HG02623 (cell line): ENCODE data around the gene RGS14.
"Not testable (repeated sequence)": the region's sequence is repeated elsewhere in the genome, so short reads cannot be mapped to it uniquely, and the experiment has no call there.

ENCODE experiments used
- ATAC-seq: cut with Tn5 transposase; IDR thresholded peaks from one replicate; pipeline ENCODE4 v1.9.1; 2021; ENCODE audit warnings: moderate library complexity; ENCODE audit not compliant: unreplicated experiment

RGS14 gene

GRCh38 chr5:177363565-177363964 is 5.8 kb downstream of the RGS14 start:
- no peak for ATAC-seq

- ATAC-seq: no peak
These were observed 6.6 kb downstream of the RGS14 start for GRCh38 chr5:177364159-177364962.

- no peak for ATAC-seq
These were observed 8.3 kb downstream of the RGS14 start for GRCh38 chr5:177365845-177366527.

GRCh38 chr5:177366528-177367322 is 9.0 kb downstream of the RGS14 start:
- no peak for ATAC-seq

GRCh38 chr5:177367323-177367848 is 9.7 kb downstream of the RGS14 start:
- no peak for ATAC-seq

GRCh38 chr5:177367981-177368868 is 10.5 kb downstream of the RGS14 start:
- no peak for ATAC-seq

- ATAC-seq: no peak
These were observed 11.3 kb downstream of the RGS14 start for GRCh38 chr5:177368869-177369644.

GRCh38 chr5:177369645-177370440 is 12.1 kb downstream of the RGS14 start:
- no peak for ATAC-seq

- ATAC-seq: peak; percentile 59
These were observed 12.9 kb downstream of the RGS14 start for GRCh38 chr5:177370488-177371119.

GRCh38 chr5:177371120-177372033 is 13.7 kb downstream of the RGS14 start:
- no peak for ATAC-seq

GRCh38 chr5:177372034-177372896 is 14.5 kb downstream of the RGS14 start:
- no peak for ATAC-seq

GRCh38 chr5:177372910-177373309 is 15.2 kb downstream of the RGS14 start:
- ATAC-seq: no peak

GRCh38 chr5:177373806-177374205 is 16.1 kb downstream of the RGS14 start:
- no peak for ATAC-seq

GRCh38 chr5:177374211-177374610 is 16.5 kb downstream of the RGS14 start:
- no peak for ATAC-seq

GRCh38 chr5:177375516-177375915 is 17.8 kb downstream of the RGS14 start:
- not testable (repeated sequence) for ATAC-seq

GRCh38 chr5:177376107-177376506 is 18.4 kb downstream of the RGS14 start:
- no peak for ATAC-seq
